Breast epithelium (tissue), 4 donors: ENCODE results near the gene MICAL3. TPM values are rescaled to one million over a fixed set of nuclear protein-coding genes. Genes with fewer than 3 reads are reported as not detected.

Experiments
- DNase-seq, 2 donors: peaks; one replicate each; pipeline ENCODE4 v3.0.0-alpha.2; 2019; ENCODE audit warnings: low spot score in 2 of 2
- H3K27ac ChIP-seq, 2 donors: fragments of 200-600 bp; sonication (generic) in 1 of 2; one replicate each; pipeline ENCODE4 v1.5.1; 2016 to 2019; ENCODE audit warnings: mild to moderate bottlenecking in 1 of 2
- H3K27me3 ChIP-seq, 2 donors: fragments of 200-600 bp; sonication (generic) in 1 of 2; one replicate each; pipeline versions ENCODE4 v1.5.1 to v1.6.0; 2017 to 2019; ENCODE audit warnings: control low read depth in 1 of 2, mild to moderate bottlenecking in 1 of 2
- H3K36me3 ChIP-seq: fragments of 200-600 bp; one replicate; pipeline ENCODE4 v1.5.1; 2019
- H3K4me1 ChIP-seq, 2 donors: fragments of 200-600 bp; sonication (generic); one replicate each; pipeline ENCODE4 v1.5.1; 2016 to 2019; ENCODE audit warnings: control low read depth in 1 of 2
- H3K4me3 ChIP-seq, 3 donors: fragments of 200-600 bp; sonication (generic); 1 replicate in 2 of 3; 2 replicates in 1 of 3; pipeline ENCODE4 v1.5.1; 2016 to 2019; ENCODE audit warnings: mild to moderate bottlenecking in 3 of 3, moderate library complexity in 2 of 3
- H3K9me3 ChIP-seq, 2 donors: fragments of 200-600 bp; sonication (generic) in 1 of 2; one replicate each; pipeline ENCODE4 v1.5.1; 2016 to 2019; ENCODE audit warnings: control low read depth in 1 of 2
- POLR2A ChIP-seq: fragments of 450-650 bp; IDR thresholded peaks from one replicate; pipeline ENCODE4 v1.6.1; 2016; ENCODE audit warnings: antibody characterized with exemption, mild to moderate bottlenecking, moderate library complexity
- POLR2AphosphoS5 ChIP-seq, 3 donors: sonication (generic); formaldehyde crosslinking; IDR thresholded peaks; one replicate each; pipeline ENCODE4 v1.6.1; 2017; ENCODE audit warnings: antibody characterized with exemption in 3 of 3
- intact Hi-C: fragments of 100-400 bp; cut with DNase I; formaldehyde crosslinking; loops from one replicate; pipeline ENCODE4 v1.15.1; 2023; ENCODE audit warnings: low total_unique reads
- total RNA-seq, 3 donors: library from RNA; depleted of rRNA; stranded (reverse); fragments of >200 nt; gene quantifications; one replicate each; pipeline ENCODE4 v1.1.0, GENCODE V29; 2016
- TF ChIP-seq, protein P1 (sequence below), 3 donors: fragments of 450-650 bp; IDR thresholded peaks; one replicate each; pipeline ENCODE4 v1.5.1; 2016 to 2017; ENCODE audit warnings: antibody characterized with exemption in 3 of 3, mild to moderate bottlenecking in 3 of 3, moderate library complexity in 3 of 3

MICAL3 gene
- total RNA-seq, 3 donors from 2014 or later, result 19.5 to 42.3 (median 34.8) TPM

DNA sequence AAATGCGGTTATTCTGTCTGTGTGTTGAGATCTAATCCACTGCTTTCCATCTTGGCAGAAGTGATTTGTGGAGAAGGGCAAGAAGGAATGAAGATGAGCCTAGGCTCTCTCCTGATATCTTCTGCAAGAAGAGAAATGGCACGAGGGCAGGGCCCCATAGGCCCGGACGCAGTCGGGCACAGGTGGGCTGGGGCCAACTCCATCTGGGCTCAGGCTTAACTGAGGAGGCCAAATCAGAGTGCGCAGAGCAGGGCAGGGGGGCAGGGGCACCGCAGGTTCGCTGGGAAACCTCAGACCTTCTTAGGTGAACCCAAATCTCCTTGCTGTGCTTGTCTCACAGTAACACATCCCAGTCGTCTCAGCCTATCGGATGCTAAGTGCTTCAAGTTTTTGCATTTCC is 217.3 kb downstream of the MICAL3 start:
- Histone ChIP-seq H3K4me3 (no peak overlapping the region), H3K27ac (no peak overlapping the region), H3K27me3 (no peaks in the 10 kb centered on the region), H3K4me1 (no peaks in the 10 kb centered on the region), H3K36me3 (no peaks in the 10 kb centered on the region), H3K9me3 (no peaks in the 10 kb centered on the region)
- intact Hi-C loops, result no loop called here
- no peak for DNase-seq
- no peak for TF ChIP-seq POLR2A
- no peak for TF ChIP-seq POLR2AphosphoS5 (IDR thresholded peaks at IDR 0.05)
- TF ChIP-seq, protein P1, sequence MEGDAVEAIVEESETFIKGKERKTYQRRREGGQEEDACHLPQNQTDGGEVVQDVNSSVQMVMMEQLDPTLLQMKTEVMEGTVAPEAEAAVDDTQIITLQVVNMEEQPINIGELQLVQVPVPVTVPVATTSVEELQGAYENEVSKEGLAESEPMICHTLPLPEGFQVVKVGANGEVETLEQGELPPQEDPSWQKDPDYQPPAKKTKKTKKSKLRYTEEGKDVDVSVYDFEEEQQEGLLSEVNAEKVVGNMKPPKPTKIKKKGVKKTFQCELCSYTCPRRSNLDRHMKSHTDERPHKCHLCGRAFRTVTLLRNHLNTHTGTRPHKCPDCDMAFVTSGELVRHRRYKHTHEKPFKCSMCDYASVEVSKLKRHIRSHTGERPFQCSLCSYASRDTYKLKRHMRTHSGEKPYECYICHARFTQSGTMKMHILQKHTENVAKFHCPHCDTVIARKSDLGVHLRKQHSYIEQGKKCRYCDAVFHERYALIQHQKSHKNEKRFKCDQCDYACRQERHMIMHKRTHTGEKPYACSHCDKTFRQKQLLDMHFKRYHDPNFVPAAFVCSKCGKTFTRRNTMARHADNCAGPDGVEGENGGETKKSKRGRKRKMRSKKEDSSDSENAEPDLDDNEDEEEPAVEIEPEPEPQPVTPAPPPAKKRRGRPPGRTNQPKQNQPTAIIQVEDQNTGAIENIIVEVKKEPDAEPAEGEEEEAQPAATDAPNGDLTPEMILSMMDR (IDR thresholded peaks at IDR 0.05), result no peak

DNA sequence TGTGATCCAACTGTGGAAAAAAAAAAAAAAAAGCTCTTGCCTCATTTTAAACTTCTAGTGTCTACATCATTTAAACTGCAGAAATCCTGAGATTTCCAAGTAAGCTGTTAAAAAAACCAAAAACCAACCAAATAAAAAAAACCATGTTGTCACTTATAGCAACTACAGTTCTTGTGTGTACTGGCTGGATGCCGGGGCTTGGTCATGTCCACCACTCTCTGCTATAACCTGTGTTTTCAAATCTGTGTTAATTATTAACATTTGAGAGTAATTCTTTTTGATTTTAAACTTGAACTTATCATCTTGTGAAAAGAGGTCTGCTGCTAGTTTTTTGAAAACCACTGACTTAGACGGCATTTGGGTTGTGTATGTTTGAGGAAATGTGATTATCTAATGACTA is 217.9 kb downstream of the MICAL3 start:
- Histone ChIP-seq H3K4me1 (no peaks in the 10 kb centered on the region), H3K27me3 (no peaks in the 10 kb centered on the region), H3K36me3 (no peaks in the 10 kb centered on the region), H3K4me3 (no peak overlapping the region), H3K9me3 (no peaks in the 10 kb centered on the region), H3K27ac (no peak overlapping the region)
- DNase-seq, result no peak
- intact Hi-C loops, result no loop called here
- TF ChIP-seq POLR2AphosphoS5 (IDR thresholded peaks at IDR 0.05) (no peak), POLR2A (no peak)
- TF ChIP-seq, protein P1 (IDR thresholded peaks at IDR 0.05), result no peak

DNA sequence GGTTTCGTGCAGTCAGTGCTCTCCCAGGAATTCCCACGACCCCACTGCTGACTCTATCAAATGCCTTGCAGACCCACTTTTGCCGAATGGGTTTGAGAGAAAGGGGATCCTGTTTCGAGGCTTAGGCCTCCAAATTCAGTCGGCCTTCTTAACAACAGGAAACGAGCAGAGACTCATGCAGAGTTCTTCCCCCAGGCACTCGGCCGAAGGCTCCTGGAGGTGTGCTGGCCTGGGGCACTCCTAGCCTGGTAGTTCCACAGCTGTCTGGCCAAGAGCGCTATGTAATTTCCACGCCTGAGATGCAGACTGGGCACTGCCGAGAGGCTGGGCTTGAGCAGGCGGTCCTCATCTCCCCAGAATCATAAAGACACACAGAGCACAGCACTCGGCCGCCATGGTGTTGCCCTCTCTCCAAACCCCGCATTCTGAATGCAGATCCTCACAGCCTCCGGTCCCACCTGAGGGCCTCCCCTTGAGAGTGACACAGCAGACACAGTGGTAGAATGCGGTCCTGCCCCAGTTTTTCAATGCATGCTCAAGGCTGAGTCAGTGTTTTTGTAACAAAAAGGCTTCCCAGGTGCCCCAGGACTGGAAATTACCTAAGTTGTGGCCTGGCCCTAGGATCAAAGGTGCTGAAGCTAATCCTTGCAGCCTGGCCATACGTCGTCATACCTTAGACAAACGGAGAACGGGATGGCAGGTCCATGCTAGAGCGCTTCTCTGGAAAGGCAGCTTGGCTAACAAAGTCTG is 219.9 kb downstream of the MICAL3 start:
- Histone ChIP-seq H3K27ac (no peak overlapping the region), H3K4me1 (no peaks in the 10 kb centered on the region), H3K36me3 (no peaks in the 10 kb centered on the region), H3K9me3 (no peaks in the 10 kb centered on the region), H3K4me3 (no peak overlapping the region), H3K27me3 (no peaks in the 10 kb centered on the region)
- intact Hi-C loops, result no loop called here
- TF ChIP-seq POLR2AphosphoS5 (IDR thresholded peaks at IDR 0.05) (no peak), POLR2A (no peak)
- TF ChIP-seq, protein P1 (IDR thresholded peaks at IDR 0.05), result no peak
- no peak for DNase-seq

DNA sequence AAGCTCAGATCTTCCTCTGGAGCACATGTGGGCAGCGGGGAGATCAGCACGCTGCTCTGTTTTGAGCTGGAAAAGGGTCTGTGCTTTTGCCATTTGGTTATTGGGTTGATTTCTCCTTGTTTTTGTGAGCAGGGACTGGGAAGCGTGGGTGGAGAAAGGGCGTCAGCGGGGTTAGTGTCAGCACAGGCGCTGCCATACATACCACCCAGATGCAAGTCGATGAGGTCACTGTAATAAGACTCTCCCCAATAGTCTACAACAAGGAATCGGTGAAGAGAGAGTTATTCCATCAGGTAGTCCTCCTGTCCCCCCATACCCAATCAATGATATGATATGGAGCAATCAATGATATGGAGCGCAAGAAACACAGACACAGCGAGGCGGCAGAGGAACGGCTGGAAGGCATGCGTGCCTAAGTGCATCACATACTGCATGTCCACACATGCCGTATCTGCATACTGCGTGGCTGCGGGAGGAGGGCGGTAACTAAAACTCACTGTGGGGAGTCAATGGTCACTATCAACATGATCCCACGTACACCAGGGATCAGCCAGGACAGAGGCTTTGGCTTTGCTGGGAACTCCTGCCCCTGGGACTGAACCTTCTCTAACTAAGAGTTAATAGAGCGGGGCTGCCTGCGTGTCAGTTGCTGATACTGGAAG is 220.6 kb downstream of the MICAL3 start:
- Histone ChIP-seq H3K36me3 (no peaks in the 10 kb centered on the region), H3K9me3 (no peaks in the 10 kb centered on the region), H3K4me1 (no peaks in the 10 kb centered on the region), H3K27me3 (no peaks in the 10 kb centered on the region), H3K27ac (no peak overlapping the region), H3K4me3 (no peak overlapping the region)
- TF ChIP-seq POLR2A (no peak), POLR2AphosphoS5 (IDR thresholded peaks at IDR 0.05) (no peak)
- TF ChIP-seq, protein P1 (IDR thresholded peaks at IDR 0.05), result no peak
- intact Hi-C loops, result no loop called here
- DNase-seq, result no peak

DNA sequence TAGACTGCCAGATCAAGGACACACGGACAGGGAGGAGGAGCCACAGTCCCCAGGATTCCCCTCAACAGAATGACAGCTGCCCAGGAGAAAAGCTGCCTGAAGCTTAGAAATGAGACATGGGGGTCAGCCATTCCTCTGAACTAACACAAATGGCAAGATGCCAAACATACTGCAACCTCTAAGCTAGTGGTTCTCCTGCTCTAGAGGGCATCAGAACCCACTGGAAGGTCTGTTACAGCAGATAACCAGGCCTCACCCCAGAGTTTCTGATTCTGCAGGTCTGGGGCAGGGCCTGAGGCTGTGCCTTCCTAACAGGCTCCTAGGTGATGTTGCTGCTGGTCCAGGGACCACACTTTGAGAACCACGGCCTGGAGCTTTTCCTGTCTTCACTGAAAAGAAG is 221.5 kb downstream of the MICAL3 start:
- Histone ChIP-seq H3K27me3 (no peaks in the 10 kb centered on the region), H3K4me1 (no peaks in the 10 kb centered on the region), H3K4me3 (no peak overlapping the region), H3K36me3 (no peaks in the 10 kb centered on the region), H3K27ac (no peak overlapping the region), H3K9me3 (no peaks in the 10 kb centered on the region)
- TF ChIP-seq POLR2A, result no peak
- no peak for TF ChIP-seq POLR2AphosphoS5 (IDR thresholded peaks at IDR 0.05)
- TF ChIP-seq, protein P1 (IDR thresholded peaks at IDR 0.05), result no peak
- intact Hi-C loops, result no loop called here
- no peak for DNase-seq
